Measurements from ENCODE around the gene TPCN1. TPM values are rescaled to one million over a fixed set of nuclear protein-coding genes. Genes with fewer than 3 reads are reported as not detected.

TPCN1 gene
- total and polyA plus RNA-seq, 2 experiments from 2014 or later, result 14.4 to 16.2 TPM

GRCh38 chr12:113345318-113345717, 124.1 kb downstream of the TPCN1 start:
- no peaks in the 10 kb centered on the region for H3K79me2 ChIP-seq (replicated peaks; ENCODE audit: insufficient read depth)
- no peaks in the 10 kb centered on the region for H4K20me1 ChIP-seq (replicated peaks; ENCODE audit: insufficient read depth)
- no peak for DNase-seq (ENCODE audit: low spot score)
- ATAC-seq, result no peak
- peaks cover 6% of the 10 kb centered on the region; the same call in 2 of the 3 replicates for H3K4me1 Mint-ChIP-seq
- H3F3A ChIP-seq (replicated peaks; ENCODE audit: low read depth), result no peaks in the 10 kb centered on the region
- H3K4me1 ChIP-seq (ENCODE audit: insufficient read depth), result 0 out of 2 replicates have a peak, but pooled peaks cover 5% of the 10 kb centered on the region
- H3K9me3 Mint-ChIP-seq, result no peaks in the 10 kb centered on the region; the same call in 2 of the 3 replicates
- H3K27ac Mint-ChIP-seq, result no peak overlapping the region
- no peak overlapping the region for H3K4me2 ChIP-seq
- H3K27me3 Mint-ChIP-seq (ENCODE audit: insufficient read depth, low read depth, poor library complexity), result peaks cover 2% of the 10 kb centered on the region
- H3K36me3 ChIP-seq (ENCODE audit: insufficient read depth), result no peaks in the 10 kb centered on the region
- TF ChIP-seq, protein P1, sequence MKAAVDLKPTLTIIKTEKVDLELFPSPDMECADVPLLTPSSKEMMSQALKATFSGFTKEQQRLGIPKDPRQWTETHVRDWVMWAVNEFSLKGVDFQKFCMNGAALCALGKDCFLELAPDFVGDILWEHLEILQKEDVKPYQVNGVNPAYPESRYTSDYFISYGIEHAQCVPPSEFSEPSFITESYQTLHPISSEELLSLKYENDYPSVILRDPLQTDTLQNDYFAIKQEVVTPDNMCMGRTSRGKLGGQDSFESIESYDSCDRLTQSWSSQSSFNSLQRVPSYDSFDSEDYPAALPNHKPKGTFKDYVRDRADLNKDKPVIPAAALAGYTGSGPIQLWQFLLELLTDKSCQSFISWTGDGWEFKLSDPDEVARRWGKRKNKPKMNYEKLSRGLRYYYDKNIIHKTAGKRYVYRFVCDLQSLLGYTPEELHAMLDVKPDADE (IDR thresholded peaks at IDR 0.05), result no peak
- TF ChIP-seq ZNF114 (CRISPR knock-in tag; IDR thresholded peaks at IDR 0.05), result no peak
- TF ChIP-seq CREB1 (CRISPR knock-in tag; IDR thresholded peaks at IDR 0.05; ENCODE audit: low read depth), result no peak
- no peak for TF ChIP-seq EZH2 (IDR thresholded peaks at IDR 0.05; ENCODE audit: low read depth, unreplicated experiment)
- TF ChIP-seq, protein P2, sequence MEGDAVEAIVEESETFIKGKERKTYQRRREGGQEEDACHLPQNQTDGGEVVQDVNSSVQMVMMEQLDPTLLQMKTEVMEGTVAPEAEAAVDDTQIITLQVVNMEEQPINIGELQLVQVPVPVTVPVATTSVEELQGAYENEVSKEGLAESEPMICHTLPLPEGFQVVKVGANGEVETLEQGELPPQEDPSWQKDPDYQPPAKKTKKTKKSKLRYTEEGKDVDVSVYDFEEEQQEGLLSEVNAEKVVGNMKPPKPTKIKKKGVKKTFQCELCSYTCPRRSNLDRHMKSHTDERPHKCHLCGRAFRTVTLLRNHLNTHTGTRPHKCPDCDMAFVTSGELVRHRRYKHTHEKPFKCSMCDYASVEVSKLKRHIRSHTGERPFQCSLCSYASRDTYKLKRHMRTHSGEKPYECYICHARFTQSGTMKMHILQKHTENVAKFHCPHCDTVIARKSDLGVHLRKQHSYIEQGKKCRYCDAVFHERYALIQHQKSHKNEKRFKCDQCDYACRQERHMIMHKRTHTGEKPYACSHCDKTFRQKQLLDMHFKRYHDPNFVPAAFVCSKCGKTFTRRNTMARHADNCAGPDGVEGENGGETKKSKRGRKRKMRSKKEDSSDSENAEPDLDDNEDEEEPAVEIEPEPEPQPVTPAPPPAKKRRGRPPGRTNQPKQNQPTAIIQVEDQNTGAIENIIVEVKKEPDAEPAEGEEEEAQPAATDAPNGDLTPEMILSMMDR (conservative IDR thresholded peaks at IDR 0.05; ENCODE audit: low read depth in 2 of 2), result no peak
- TF ChIP-seq, protein P3, sequence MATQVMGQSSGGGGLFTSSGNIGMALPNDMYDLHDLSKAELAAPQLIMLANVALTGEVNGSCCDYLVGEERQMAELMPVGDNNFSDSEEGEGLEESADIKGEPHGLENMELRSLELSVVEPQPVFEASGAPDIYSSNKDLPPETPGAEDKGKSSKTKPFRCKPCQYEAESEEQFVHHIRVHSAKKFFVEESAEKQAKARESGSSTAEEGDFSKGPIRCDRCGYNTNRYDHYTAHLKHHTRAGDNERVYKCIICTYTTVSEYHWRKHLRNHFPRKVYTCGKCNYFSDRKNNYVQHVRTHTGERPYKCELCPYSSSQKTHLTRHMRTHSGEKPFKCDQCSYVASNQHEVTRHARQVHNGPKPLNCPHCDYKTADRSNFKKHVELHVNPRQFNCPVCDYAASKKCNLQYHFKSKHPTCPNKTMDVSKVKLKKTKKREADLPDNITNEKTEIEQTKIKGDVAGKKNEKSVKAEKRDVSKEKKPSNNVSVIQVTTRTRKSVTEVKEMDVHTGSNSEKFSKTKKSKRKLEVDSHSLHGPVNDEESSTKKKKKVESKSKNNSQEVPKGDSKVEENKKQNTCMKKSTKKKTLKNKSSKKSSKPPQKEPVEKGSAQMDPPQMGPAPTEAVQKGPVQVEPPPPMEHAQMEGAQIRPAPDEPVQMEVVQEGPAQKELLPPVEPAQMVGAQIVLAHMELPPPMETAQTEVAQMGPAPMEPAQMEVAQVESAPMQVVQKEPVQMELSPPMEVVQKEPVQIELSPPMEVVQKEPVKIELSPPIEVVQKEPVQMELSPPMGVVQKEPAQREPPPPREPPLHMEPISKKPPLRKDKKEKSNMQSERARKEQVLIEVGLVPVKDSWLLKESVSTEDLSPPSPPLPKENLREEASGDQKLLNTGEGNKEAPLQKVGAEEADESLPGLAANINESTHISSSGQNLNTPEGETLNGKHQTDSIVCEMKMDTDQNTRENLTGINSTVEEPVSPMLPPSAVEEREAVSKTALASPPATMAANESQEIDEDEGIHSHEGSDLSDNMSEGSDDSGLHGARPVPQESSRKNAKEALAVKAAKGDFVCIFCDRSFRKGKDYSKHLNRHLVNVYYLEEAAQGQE (IDR thresholded peaks at IDR 0.05; ENCODE audit: unreplicated experiment), result no peak
- no peak for TF ChIP-seq NANOG (IDR thresholded peaks at IDR 0.05; ENCODE audit: borderline replicate concordance)
- TF ChIP-seq JUNB (IDR thresholded peaks at IDR 0.05; ENCODE audit: unreplicated experiment), result no peak
- H3K4me3 ChIP-seq, result no peak overlapping the region
- no peaks in the 10 kb centered on the region for H3K9me2 ChIP-seq (ENCODE audit: insufficient read depth)
- H3K27me3 ChIP-seq (ENCODE audit: insufficient read depth), result no peaks in the 10 kb centered on the region
- no peak overlapping the region for H3K4me3 Mint-ChIP-seq
- H3K27ac ChIP-seq (ENCODE audit: low read depth), result no peak overlapping the region
- no peaks in the 10 kb centered on the region for H3K36me3 Mint-ChIP-seq (ENCODE audit: low read depth)
- H2AFZ ChIP-seq, result peak overlapping the region; percentile 86; the same call in 1 of the 2 replicates

DNA sequence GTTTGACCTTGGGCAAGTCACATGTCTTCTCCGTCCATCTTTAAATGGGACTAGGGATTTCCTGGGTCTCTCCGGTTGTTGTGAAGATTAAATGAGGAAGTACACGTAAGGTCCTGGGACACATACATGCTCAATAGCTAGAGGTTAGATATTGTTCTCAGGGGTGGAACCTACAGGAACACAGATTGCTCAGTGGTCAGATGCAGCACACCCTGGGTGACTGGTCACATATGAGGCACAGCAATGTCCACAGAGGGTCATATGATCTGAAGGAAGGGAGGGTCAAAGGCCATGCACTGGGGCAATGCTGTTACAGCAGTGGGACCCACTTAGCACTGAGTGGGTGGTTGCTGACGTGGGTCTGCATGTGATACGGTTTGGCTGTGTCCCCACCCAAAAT, 125.1 kb downstream of the TPCN1 start:
- H4K20me1 ChIP-seq (replicated peaks; ENCODE audit: insufficient read depth), result no peaks in the 10 kb centered on the region
- DNase-seq (ENCODE audit: low spot score) (no peak), ATAC-seq (no peak)
- no peak overlapping the region for H3K27ac ChIP-seq (ENCODE audit: low read depth)
- no peaks in the 10 kb centered on the region for H3K36me3 ChIP-seq (ENCODE audit: insufficient read depth)
- H3K4me1 Mint-ChIP-seq, result peaks cover 6% of the 10 kb centered on the region; the same call in 2 of the 3 replicates
- H2AFZ ChIP-seq, result no peak overlapping the region
- H3K4me2 ChIP-seq, result no peak overlapping the region
- H3K27me3 ChIP-seq (ENCODE audit: insufficient read depth), result no peaks in the 10 kb centered on the region
- H3K79me2 ChIP-seq (replicated peaks; ENCODE audit: insufficient read depth), result no peaks in the 10 kb centered on the region
- H3K27me3 Mint-ChIP-seq (ENCODE audit: insufficient read depth, low read depth, poor library complexity), result peaks cover 2% of the 10 kb centered on the region
- H3K4me3 Mint-ChIP-seq, result no peak overlapping the region
- no peak overlapping the region for H3K4me3 ChIP-seq
- H3K4me1 ChIP-seq (ENCODE audit: insufficient read depth), result 0 out of 2 replicates have a peak, but pooled peaks cover 5% of the 10 kb centered on the region
- no peak overlapping the region for H3K27ac Mint-ChIP-seq
- H3K36me3 Mint-ChIP-seq (ENCODE audit: low read depth), result no peaks in the 10 kb centered on the region
- no peaks in the 10 kb centered on the region for H3F3A ChIP-seq (replicated peaks; ENCODE audit: low read depth)
- no peaks in the 10 kb centered on the region; the same call in 2 of the 3 replicates for H3K9me3 Mint-ChIP-seq
- no peaks in the 10 kb centered on the region for H3K9me2 ChIP-seq (ENCODE audit: insufficient read depth)
- TF ChIP-seq EZH2 (IDR thresholded peaks at IDR 0.05; ENCODE audit: low read depth, unreplicated experiment) (no peak), ZNF331 (CRISPR knock-in tag; IDR thresholded peaks at IDR 0.05; ENCODE audit: low read depth) (no peak), ZNF114 (CRISPR knock-in tag; IDR thresholded peaks at IDR 0.05) (no peak), NANOG (IDR thresholded peaks at IDR 0.05; ENCODE audit: borderline replicate concordance) (no peak), CREB1 (CRISPR knock-in tag; IDR thresholded peaks at IDR 0.05; ENCODE audit: low read depth) (no peak), EZH2phosphoT487 (IDR thresholded peaks at IDR 0.05; ENCODE audit: unreplicated experiment) (no peak)
- TF ChIP-seq, protein P1 (IDR thresholded peaks at IDR 0.05), result no peak
- TF ChIP-seq, protein P3 (IDR thresholded peaks at IDR 0.05; ENCODE audit: unreplicated experiment), result no peak
